ENCODE measurements around the gene TMTC2. TPM values are rescaled to one million over a fixed set of nuclear protein-coding genes. Genes with fewer than 3 reads are reported as not detected.

The TMTC2 gene
- total and polyA plus RNA-seq, 10 of the 15 experiments (the other 5 are each of a cell fraction or from before 2014, with no cell fraction given): 0.14 to 9.7 (median 1.2) TPM

DNA sequence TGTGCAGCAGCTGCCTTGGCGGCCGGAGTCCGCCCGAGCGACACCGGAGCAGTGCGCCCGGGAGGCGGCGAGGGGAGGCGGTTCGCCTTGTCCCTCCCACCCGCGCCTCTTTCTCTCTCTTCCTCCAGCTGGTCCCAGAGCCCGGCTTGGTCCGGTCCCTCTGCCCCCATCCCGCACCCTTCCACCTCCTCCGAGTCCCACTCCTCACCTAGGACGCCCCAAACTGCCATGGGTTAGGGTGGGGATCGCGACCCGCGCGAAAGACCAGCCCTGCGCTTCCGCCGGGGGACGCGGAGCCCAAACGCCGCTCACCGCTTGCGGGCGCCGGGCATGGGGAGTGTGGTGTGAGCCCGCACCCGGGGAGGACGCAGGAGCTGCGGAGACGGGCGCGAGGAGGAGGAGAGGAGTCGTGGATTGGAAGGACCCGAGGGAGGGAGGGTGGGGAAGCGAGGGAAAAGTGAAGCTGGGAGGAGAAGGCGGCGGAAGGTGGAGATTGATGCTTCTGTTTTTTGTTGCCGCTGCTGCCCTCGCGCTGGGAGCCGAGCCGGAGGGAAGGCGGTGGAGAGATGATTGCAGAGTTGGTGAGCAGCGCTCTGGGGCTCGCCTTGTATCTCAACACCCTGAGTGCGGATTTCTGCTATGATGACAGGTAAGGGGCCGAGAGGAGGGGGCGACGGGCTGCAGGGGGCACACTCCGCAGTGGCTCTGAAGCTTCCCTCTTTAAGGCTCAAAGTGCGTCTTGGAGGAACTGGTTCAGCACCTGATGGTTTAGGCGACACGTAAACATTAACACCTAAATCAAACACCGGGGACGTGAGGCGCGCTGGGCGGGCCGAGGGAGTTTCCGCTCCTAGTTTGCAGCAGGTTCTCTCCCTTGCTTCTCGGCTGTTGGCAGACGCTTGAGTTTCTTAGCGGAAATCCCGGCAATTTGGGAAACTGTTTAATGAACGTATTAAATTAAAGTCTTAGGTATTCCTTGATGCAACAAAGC, 610 bp downstream of the TMTC2 start (continued):
- TF ChIP-seq, protein P1, sequence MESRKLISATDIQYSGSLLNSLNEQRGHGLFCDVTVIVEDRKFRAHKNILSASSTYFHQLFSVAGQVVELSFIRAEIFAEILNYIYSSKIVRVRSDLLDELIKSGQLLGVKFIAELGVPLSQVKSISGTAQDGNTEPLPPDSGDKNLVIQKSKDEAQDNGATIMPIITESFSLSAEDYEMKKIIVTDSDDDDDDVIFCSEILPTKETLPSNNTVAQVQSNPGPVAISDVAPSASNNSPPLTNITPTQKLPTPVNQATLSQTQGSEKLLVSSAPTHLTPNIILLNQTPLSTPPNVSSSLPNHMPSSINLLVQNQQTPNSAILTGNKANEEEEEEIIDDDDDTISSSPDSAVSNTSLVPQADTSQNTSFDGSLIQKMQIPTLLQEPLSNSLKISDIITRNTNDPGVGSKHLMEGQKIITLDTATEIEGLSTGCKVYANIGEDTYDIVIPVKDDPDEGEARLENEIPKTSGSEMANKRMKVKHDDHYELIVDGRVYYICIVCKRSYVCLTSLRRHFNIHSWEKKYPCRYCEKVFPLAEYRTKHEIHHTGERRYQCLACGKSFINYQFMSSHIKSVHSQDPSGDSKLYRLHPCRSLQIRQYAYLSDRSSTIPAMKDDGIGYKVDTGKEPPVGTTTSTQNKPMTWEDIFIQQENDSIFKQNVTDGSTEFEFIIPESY (IDR thresholded peaks at IDR 0.05): no peak
- TF ChIP-seq HDAC2 (IDR thresholded peaks at IDR 0.05) (no peak), MYB (IDR thresholded peaks at IDR 0.05; ENCODE audit: borderline replicate concordance, low read depth, low read length) (no peak), BRCA1 (IDR thresholded peaks at IDR 0.05; ENCODE audit: low read depth, low read length) (no peak), STAT3 (IDR thresholded peaks at IDR 0.05; ENCODE audit: low read depth, low read length) (no peak), SIN3A (IDR thresholded peaks at IDR 0.05; ENCODE audit: low read depth, low read length) (peak; percentile 36; the same call in 1 of the 2 replicates), EP300 (IDR thresholded peaks at IDR 0.05; ENCODE audit: borderline replicate concordance in 1 of 2, control insufficient read depth in 1 of 2, low read depth in 2 of 2, low read length in 2 of 2) (peak in 1 of 2 experiments; percentile 32; a peak in 1 of 4 replicates), SMAD1 (IDR thresholded peaks at IDR 0.05; ENCODE audit: low read depth, partially characterized antibody) (no peak), RUNX3 (IDR thresholded peaks at IDR 0.05; ENCODE audit: low read length) (no peak), RAD51 (IDR thresholded peaks at IDR 0.05) (no peak), CHD4 (IDR thresholded peaks at IDR 0.05) (no peak), SMC3 (IDR thresholded peaks at IDR 0.05; ENCODE audit: borderline replicate concordance, low read length) (no peak), TCF3 (IDR thresholded peaks at IDR 0.05; ENCODE audit: borderline replicate concordance, insufficient read depth, low read depth, low read length) (no peak), RCOR1 (conservative IDR thresholded peaks at IDR 0.05; ENCODE audit: low read depth, low read length) (no peak), BCL11A (IDR thresholded peaks at IDR 0.05; ENCODE audit: low read depth, low read length) (no peak), RBBP5 (conservative IDR thresholded peaks at IDR 0.05) (no peak), SPI1 (IDR thresholded peaks at IDR 0.05; ENCODE audit: borderline replicate concordance, insufficient read depth, low read depth, low read length) (no peak)
- TF ChIP-seq, protein P2, sequence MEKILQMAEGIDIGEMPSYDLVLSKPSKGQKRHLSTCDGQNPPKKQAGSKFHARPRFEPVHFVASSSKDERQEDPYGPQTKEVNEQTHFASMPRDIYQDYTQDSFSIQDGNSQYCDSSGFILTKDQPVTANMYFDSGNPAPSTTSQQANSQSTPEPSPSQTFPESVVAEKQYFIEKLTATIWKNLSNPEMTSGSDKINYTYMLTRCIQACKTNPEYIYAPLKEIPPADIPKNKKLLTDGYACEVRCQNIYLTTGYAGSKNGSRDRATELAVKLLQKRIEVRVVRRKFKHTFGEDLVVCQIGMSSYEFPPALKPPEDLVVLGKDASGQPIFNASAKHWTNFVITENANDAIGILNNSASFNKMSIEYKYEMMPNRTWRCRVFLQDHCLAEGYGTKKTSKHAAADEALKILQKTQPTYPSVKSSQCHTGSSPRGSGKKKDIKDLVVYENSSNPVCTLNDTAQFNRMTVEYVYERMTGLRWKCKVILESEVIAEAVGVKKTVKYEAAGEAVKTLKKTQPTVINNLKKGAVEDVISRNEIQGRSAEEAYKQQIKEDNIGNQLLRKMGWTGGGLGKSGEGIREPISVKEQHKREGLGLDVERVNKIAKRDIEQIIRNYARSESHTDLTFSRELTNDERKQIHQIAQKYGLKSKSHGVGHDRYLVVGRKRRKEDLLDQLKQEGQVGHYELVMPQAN (conservative IDR thresholded peaks at IDR 0.05): peak; percentile 89
- TF ChIP-seq, protein P3, sequence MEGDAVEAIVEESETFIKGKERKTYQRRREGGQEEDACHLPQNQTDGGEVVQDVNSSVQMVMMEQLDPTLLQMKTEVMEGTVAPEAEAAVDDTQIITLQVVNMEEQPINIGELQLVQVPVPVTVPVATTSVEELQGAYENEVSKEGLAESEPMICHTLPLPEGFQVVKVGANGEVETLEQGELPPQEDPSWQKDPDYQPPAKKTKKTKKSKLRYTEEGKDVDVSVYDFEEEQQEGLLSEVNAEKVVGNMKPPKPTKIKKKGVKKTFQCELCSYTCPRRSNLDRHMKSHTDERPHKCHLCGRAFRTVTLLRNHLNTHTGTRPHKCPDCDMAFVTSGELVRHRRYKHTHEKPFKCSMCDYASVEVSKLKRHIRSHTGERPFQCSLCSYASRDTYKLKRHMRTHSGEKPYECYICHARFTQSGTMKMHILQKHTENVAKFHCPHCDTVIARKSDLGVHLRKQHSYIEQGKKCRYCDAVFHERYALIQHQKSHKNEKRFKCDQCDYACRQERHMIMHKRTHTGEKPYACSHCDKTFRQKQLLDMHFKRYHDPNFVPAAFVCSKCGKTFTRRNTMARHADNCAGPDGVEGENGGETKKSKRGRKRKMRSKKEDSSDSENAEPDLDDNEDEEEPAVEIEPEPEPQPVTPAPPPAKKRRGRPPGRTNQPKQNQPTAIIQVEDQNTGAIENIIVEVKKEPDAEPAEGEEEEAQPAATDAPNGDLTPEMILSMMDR (IDR thresholded peaks at IDR 0.05 in 2 of 3, conservative IDR thresholded peaks at IDR 0.05 in 1 of 3; ENCODE audit: control insufficient read depth in 2 of 3, extremely low read depth in 1 of 3, insufficient read depth in 1 of 3, low read depth in 3 of 3, low read length in 3 of 3): peak in 1 of 3 experiments; percentile 10; a peak in 1 of 6 replicates
- TF ChIP-seq, protein P4, sequence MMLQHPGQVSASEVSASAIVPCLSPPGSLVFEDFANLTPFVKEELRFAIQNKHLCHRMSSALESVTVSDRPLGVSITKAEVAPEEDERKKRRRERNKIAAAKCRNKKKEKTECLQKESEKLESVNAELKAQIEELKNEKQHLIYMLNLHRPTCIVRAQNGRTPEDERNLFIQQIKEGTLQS (IDR thresholded peaks at IDR 0.05; ENCODE audit: borderline replicate concordance, extremely low read depth, low read depth, low read length): no peak
- TF ChIP-seq, protein P5, sequence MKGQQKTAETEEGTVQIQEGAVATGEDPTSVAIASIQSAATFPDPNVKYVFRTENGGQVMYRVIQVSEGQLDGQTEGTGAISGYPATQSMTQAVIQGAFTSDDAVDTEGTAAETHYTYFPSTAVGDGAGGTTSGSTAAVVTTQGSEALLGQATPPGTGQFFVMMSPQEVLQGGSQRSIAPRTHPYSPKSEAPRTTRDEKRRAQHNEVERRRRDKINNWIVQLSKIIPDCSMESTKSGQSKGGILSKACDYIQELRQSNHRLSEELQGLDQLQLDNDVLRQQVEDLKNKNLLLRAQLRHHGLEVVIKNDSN (IDR thresholded peaks at IDR 0.05; ENCODE audit: borderline replicate concordance, extremely low read length, insufficient read depth, low read depth, low read length): no peak

All from GM12878 (cell line).